HCT116 (cell line): ENCODE measurements around the gene NNT.

Experiments used
- EZH2 ChIP-seq: fragments of 200-600 bp; sonication (generic); IDR thresholded peaks from 2 replicates; pipeline ENCODE4 v1.6.1; 2017; ENCODE audit warnings: antibody characterized with exemption, mixed run types
- POLR2A ChIP-seq: IDR thresholded peaks from 2 replicates; pipeline ENCODE4 v1.7.0; 2011; ENCODE audit warnings: borderline replicate concordance; ENCODE audit not compliant: insufficient read depth, insufficient read length; ENCODE audit errors: extremely low read depth
- RAD21 ChIP-seq: IDR thresholded peaks from 2 replicates; pipeline ENCODE4 v1.6.1; 2012; ENCODE audit warnings: low read depth, mild to moderate bottlenecking
- ZNF274 ChIP-seq: fragments of 200-500 bp; sonication (Bioruptor generic); IDR thresholded peaks from 2 replicates; pipeline ENCODE4 v1.6.1; 2014; ENCODE audit warnings: mild to moderate bottlenecking, low read depth, low read length, inconsistent platforms
- TF ChIP-seq, protein P1 (sequence below), 3 experiments: fragments of 200-600 bp in 1 of 3; sonication (generic) in 1 of 3; IDR thresholded peaks in 2 of 3; conservative IDR thresholded peaks in 1 of 3; 2 replicates each; pipeline ENCODE4 v1.5.1; 2012 to 2017; ENCODE audit warnings: low read depth in 2 of 3, low read length in 2 of 3, antibody characterized with exemption in 1 of 3, borderline replicate concordance in 1 of 3, control low read depth in 1 of 3, mild to moderate bottlenecking in 1 of 3, mixed read lengths in 1 of 3, mixed run types in 1 of 3, moderate library complexity in 1 of 3; ENCODE audit not compliant: insufficient read depth in 1 of 3

DNA sequence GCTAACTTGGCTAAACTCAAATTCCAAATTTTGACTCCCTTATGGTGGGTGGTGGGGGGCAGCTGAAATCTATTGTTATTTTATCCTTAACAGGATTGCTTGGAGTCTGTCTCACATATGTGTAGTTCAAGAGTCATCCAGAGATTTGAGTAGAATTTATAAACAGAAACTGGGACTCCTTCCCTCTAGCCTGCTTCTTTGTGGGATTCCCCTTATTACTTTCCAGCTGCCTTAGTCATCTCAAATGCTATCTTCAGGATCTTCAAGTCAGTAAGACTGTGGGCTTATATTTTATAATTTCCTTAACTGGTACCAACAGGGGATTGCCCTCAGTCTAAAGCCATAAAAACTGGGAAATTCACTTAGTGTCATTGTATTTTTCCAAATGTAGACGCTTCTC is 55.5 kb downstream of the NNT start:
- no peak for TF ChIP-seq EZH2
- TF ChIP-seq, protein P1, sequence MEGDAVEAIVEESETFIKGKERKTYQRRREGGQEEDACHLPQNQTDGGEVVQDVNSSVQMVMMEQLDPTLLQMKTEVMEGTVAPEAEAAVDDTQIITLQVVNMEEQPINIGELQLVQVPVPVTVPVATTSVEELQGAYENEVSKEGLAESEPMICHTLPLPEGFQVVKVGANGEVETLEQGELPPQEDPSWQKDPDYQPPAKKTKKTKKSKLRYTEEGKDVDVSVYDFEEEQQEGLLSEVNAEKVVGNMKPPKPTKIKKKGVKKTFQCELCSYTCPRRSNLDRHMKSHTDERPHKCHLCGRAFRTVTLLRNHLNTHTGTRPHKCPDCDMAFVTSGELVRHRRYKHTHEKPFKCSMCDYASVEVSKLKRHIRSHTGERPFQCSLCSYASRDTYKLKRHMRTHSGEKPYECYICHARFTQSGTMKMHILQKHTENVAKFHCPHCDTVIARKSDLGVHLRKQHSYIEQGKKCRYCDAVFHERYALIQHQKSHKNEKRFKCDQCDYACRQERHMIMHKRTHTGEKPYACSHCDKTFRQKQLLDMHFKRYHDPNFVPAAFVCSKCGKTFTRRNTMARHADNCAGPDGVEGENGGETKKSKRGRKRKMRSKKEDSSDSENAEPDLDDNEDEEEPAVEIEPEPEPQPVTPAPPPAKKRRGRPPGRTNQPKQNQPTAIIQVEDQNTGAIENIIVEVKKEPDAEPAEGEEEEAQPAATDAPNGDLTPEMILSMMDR (IDR thresholded peaks at IDR 0.05 in 2 of 3, conservative IDR thresholded peaks at IDR 0.05 in 1 of 3; ENCODE audit: borderline replicate concordance in 1 of 3, insufficient read depth in 1 of 3, low read depth in 2 of 3, low read length in 2 of 3), result no peak
- TF ChIP-seq RAD21, result no peak
- no peak for TF ChIP-seq POLR2A
- TF ChIP-seq ZNF274, result no peak
